OCI-LY7 (cell line): ENCODE data around the gene NUP62. TPM values are rescaled to one million over a fixed set of nuclear protein-coding genes. Genes with fewer than 3 reads are reported as not detected.

Source experiments
- BruUV-seq: library from RNA; stranded (reverse); fragments of 400-500 nt; replicated peaks from 2 replicates; lab custom pipeline; 2021; lab: Mats Ljungman, UMichigan
- CTCF ChIA-PET: fragments of 300-600 bp; sonication (Branson Sonifier 250); formaldehyde crosslinking; loops from one replicate; lab custom pipeline; 2022; ENCODE audit warnings: antibody characterized with exemption; ENCODE audit not compliant: unreplicated experiment; lab: Charles Lee
- POLR2A ChIA-PET: fragments of 300-600 bp; sonication (Branson Sonifier 250); formaldehyde crosslinking; loops from one replicate; lab custom pipeline; 2022; ENCODE audit warnings: antibody characterized with exemption; lab: Charles Lee
- DNase-seq: peaks from one replicate; pipeline ENCODE4 v3.0.0-alpha.2; 2015; ENCODE audit warnings: low spot score
- H2AFZ ChIP-seq: fragments of 200-600 bp; sonication (generic), shearing (Covaris generic); 2 replicates; pipeline ENCODE4 v1.6.1; 2014; ENCODE audit warnings: mild to moderate bottlenecking, antibody characterized with exemption, low read length, moderate library complexity
- H3K27ac ChIP-seq: fragments of 200-600 bp; sonication (generic); 2 replicates; pipeline ENCODE4 v1.5.1; 2014; ENCODE audit warnings: mixed run types, low read depth, mild to moderate bottlenecking, moderate library complexity, low read length, inconsistent platforms; ENCODE audit not compliant: poor library complexity, severe bottlenecking
- H3K36me3 ChIP-seq: fragments of 200-600 bp; sonication (generic); 2 replicates; pipeline ENCODE4 v1.6.1; 2014; ENCODE audit warnings: mild to moderate bottlenecking, antibody characterized with exemption, low read length, moderate library complexity, mixed read lengths; ENCODE audit not compliant: insufficient read depth
- H3K4me1 ChIP-seq: fragments of 200-600 bp; sonication (generic); 2 replicates; pipeline ENCODE4 v1.5.1; 2014; ENCODE audit warnings: mild to moderate bottlenecking, low read length; ENCODE audit not compliant: insufficient read depth, poor library complexity, severe bottlenecking
- H3K4me2 ChIP-seq: fragments of 200-600 bp; sonication (generic); 2 replicates; pipeline ENCODE4 v1.6.1; 2014; ENCODE audit warnings: mild to moderate bottlenecking, low read length
- H3K4me3 ChIP-seq: fragments of 200-600 bp; sonication (generic); 2 replicates; pipeline ENCODE4 v1.5.1; 2014; ENCODE audit warnings: mild to moderate bottlenecking, low read depth, low read length; ENCODE audit not compliant: poor library complexity, severe bottlenecking
- H3K79me2 ChIP-seq: fragments of 200-600 bp; sonication (generic); 2 replicates; pipeline ENCODE4 v1.6.1; 2016; ENCODE audit warnings: low read depth, mild to moderate bottlenecking, low read length, moderate library complexity, mixed read lengths; ENCODE audit not compliant: insufficient read depth
- H3K9me2 ChIP-seq: fragments of 200-600 bp; sonication (generic); 2 replicates; pipeline ENCODE4 v1.6.1; 2016; ENCODE audit warnings: mild to moderate bottlenecking, low read length, mixed read lengths; ENCODE audit not compliant: insufficient read depth
- H3K9me3 ChIP-seq: fragments of 200-600 bp; sonication (generic); 2 replicates; pipeline ENCODE4 v1.6.1; 2014; ENCODE audit warnings: mild to moderate bottlenecking, mixed run types, low read length, mixed read lengths
- H4K20me1 ChIP-seq: fragments of 200-600 bp; sonication (generic); 2 replicates; pipeline ENCODE4 v1.6.1; 2014; ENCODE audit warnings: mild to moderate bottlenecking, antibody characterized with exemption, low read length, moderate library complexity, mixed read lengths; ENCODE audit not compliant: insufficient read depth
- CTCF ChIP-seq: fragments of 200-600 bp; sonication (generic); conservative IDR thresholded peaks from 2 replicates; pipeline ENCODE4 v1.5.1; 2014; ENCODE audit warnings: mild to moderate bottlenecking, antibody characterized with exemption, low read length, moderate library complexity, mixed read lengths
- EZH2phosphoT487 ChIP-seq: fragments of 200-600 bp; sonication (generic); IDR thresholded peaks from 2 replicates; pipeline ENCODE4 v1.6.1; 2018; ENCODE audit warnings: low read depth, borderline replicate concordance, mild to moderate bottlenecking, mixed run types, antibody characterized with exemption, low read length, moderate library complexity, mixed read lengths
- intact Hi-C: fragments of 100-400 bp; cut with micrococcal nuclease; formaldehyde crosslinking; loops from one replicate; pipeline ENCODE4 v1.10.0; 2022; ENCODE audit not compliant: unreplicated experiment
- total RNA-seq, 2 experiments: library from RNA; depleted of rRNA in 1 of 2; stranded (reverse); fragments of >200 nt in 1 of 2; shearing (Covaris generic) in 1 of 2; gene quantifications; 2 replicates each; pipeline ENCODE4 v1.2.3, GENCODE V29; 2014 to 2022

NUP62 gene
- total RNA-seq, 2 experiments from 2014 or later: 75.6 to 76.3 TPM

- H3K27ac ChIP-seq: peak overlapping the region; percentile 85
Measured at GRCh38 chr19:49921871-49922795, 7.2 kb downstream of the NUP62 start.

GRCh38 chr19:49920624-49921363 lies 8.5 kb downstream of the NUP62 start:
- no peak for DNase-seq
- Histone ChIP-seq H3K9me2 (no peaks in the 10 kb centered on the region), H3K36me3 (peaks cover 95% of the 10 kb centered on the region), H4K20me1 (no peaks in the 10 kb centered on the region), H3K4me2 (no peak overlapping the region), H3K79me2 (peaks cover 92% of the 10 kb centered on the region), H3K27ac (no peak overlapping the region), H3K4me1 (peaks cover 36% of the 10 kb centered on the region), H2AFZ (no peak overlapping the region), H3K4me3 (no peak overlapping the region), H3K9me3 (no peaks in the 10 kb centered on the region)
- TF ChIP-seq EZH2phosphoT487 (no peak), CTCF (no peak)
- intact Hi-C loops: no loop called here
- CTCF ChIA-PET: no interaction called here
- POLR2A ChIA-PET: interaction anchor here (0.6 kb wide), 1 partner anchor 17 kb away, joined by 5 read pairs; no protein-coding TSS in a partner anchor
- no TSS peak for BruUV-seq

More at GRCh38 chr19:49921871-49922795, 7.2 kb downstream of the NUP62 start:
- peaks cover 96% of the 10 kb centered on the region for H3K36me3 ChIP-seq
- no peaks in the 10 kb centered on the region for H4K20me1 ChIP-seq
- H3K4me3 ChIP-seq: no peak overlapping the region
- H3K79me2 ChIP-seq: peaks cover 97% of the 10 kb centered on the region
- CTCF ChIA-PET: no interaction called here
- peak overlapping the region; percentile 82; the same call in 1 of the 2 replicates for H3K4me2 ChIP-seq
- POLR2A ChIA-PET: no interaction called here
- TF ChIP-seq CTCF: no peak
- no peak for TF ChIP-seq EZH2phosphoT487
- no peaks in the 10 kb centered on the region for H3K9me3 ChIP-seq
- intact Hi-C loops: no loop called here
- no TSS peak for BruUV-seq
- H3K4me1 ChIP-seq: peaks cover 49% of the 10 kb centered on the region
- H3K9me2 ChIP-seq: no peaks in the 10 kb centered on the region
- no peak for DNase-seq
- no peak overlapping the region for H2AFZ ChIP-seq
